ES-I3 (cell line): ENCODE data around the gene BARHL1.
A peak's percentile ranks its signal among the peaks of the same experiment; 100 is the strongest.

ENCODE experiments used
- H3K36me3 ChIP-seq: 2 replicates; pipeline ENCODE4 v1.6.1; 2013; ENCODE audit warnings: mild to moderate bottlenecking, low read length, control low read depth, moderate library complexity; ENCODE audit not compliant: insufficient read depth
- H3K4me1 ChIP-seq: 2 replicates; pipeline ENCODE4 v1.6.1; 2013; ENCODE audit warnings: mild to moderate bottlenecking, control low read depth, low read length; ENCODE audit not compliant: insufficient read depth
- H3K9ac ChIP-seq: 2 replicates; pipeline ENCODE4 v1.6.1; 2013; ENCODE audit warnings: low read depth, mild to moderate bottlenecking, low read length, moderate library complexity
- H3K9me3 ChIP-seq: 2 replicates; pipeline ENCODE4 v1.6.1; 2013; ENCODE audit warnings: mild to moderate bottlenecking, low read length, moderate library complexity; ENCODE audit not compliant: control insufficient read depth, insufficient read depth

BARHL1 gene

DNA sequence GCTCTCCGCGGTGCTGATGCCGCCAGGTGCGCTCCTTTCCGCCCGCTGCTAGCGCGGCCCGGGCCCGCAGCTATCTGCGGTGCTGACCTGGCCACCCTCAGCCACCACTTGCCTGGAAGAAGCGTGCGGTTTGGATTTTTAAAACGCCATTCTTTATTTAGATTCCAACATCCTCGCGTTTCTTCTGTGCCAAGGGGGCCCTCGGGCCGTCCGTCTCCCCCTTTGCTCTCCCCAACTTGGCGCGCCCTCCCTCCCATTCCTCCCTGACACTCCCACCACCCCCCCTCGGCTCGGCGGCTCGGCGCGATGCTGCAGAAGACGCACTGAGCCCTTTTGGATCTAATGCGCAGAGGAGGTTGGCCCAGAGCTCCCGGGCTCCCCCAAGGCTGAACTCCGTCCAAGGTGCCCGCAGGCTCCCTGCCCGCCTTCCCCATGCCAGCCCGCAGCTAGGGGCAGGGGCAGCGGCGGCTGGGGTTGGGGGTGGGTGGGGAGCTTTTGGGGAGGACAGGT, at the start of gene BARHL1:
TSS of gene BARHL1 (plus strand) at position 331 of the 510 bp plus-strand sequence. CDS start 192 bp downstream, outside the sequence.
- Histone ChIP-seq H3K4me1 (peaks cover 13% of the 10 kb centered on the region), H3K36me3 (no peaks in the 10 kb centered on the region), H3K9ac (no peak within 1 kb of the TSS; the same call in 1 of the 2 replicates), H3K9me3 (no peaks in the 10 kb centered on the region)

- no peak overlapping the region for H3K9ac ChIP-seq
- no peaks in the 10 kb centered on the region for H3K4me1 ChIP-seq
- no peaks in the 10 kb centered on the region for H3K36me3 ChIP-seq
- H3K9me3 ChIP-seq, result peaks cover 7% of the 10 kb centered on the region
Measured at GRCh38 chr9:132534832-132535231, 47.6 kb upstream of the BARHL1 start.

GRCh38 chr9:132536124-132536523, 46.3 kb upstream of the BARHL1 start:
- H3K9me3 ChIP-seq, result peaks cover 7% of the 10 kb centered on the region
- no peak overlapping the region for H3K9ac ChIP-seq
- H3K36me3 ChIP-seq, result no peaks in the 10 kb centered on the region
- H3K4me1 ChIP-seq, result peaks cover 10% of the 10 kb centered on the region; the same call in 1 of the 2 replicates

DNA sequence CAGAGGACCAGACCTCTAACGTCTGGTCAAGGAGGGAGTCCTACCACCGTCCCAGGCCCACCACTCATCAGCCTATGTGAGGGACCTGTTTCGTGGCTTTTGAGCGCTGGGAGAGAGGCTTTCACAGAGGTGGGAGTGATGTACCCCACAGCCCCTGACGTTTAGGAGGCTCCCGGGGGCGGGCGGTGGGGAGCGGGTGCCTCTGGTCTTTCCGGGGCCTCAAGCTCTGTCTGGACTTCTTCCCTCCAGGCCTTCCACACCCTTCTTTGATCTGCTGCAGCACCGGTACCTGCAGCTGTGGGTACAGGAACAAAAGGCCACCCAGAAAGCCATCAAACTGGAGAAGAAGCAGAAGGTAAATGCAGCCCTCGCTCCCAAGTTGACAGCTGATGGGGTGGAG, 45.1 kb upstream of the BARHL1 start:
- Histone ChIP-seq H3K9ac (no peak overlapping the region), H3K9me3 (peaks cover 7% of the 10 kb centered on the region), H3K36me3 (no peaks in the 10 kb centered on the region), H3K4me1 (peaks cover 14% of the 10 kb centered on the region; the same call in 1 of the 2 replicates)

- Histone ChIP-seq H3K9me3 (peaks cover 7% of the 10 kb centered on the region), H3K36me3 (no peaks in the 10 kb centered on the region), H3K4me1 (peaks cover 14% of the 10 kb centered on the region; the same call in 1 of the 2 replicates), H3K9ac (no peak overlapping the region)
Measured at GRCh38 chr9:132538071-132538470, 44.3 kb upstream of the BARHL1 start.

DNA sequence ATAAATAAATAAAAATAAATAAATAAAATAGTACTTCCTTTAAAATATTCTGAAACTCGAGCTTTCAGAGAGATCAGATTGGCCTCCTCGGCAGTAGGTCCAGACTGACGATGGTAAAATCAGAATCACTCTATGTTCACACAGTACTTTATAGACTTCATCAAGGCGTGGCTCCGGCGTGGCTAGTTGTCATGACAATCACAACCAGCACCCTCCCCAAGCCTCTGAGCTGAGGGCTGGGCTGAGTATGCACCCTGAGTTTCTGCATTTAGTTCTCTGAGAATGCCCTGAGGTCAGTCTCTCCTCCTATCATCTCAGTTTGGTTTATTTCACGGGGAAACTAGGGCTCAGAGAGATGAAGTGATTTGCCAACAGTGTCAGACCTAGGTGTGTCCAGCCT, 43.3 kb upstream of the BARHL1 start:
- H3K4me1 ChIP-seq, result peaks cover 14% of the 10 kb centered on the region; the same call in 1 of the 2 replicates
- H3K9ac ChIP-seq, result no peak overlapping the region
- H3K36me3 ChIP-seq, result no peaks in the 10 kb centered on the region
- peaks cover 3% of the 10 kb centered on the region; the same call in 1 of the 2 replicates for H3K9me3 ChIP-seq

DNA sequence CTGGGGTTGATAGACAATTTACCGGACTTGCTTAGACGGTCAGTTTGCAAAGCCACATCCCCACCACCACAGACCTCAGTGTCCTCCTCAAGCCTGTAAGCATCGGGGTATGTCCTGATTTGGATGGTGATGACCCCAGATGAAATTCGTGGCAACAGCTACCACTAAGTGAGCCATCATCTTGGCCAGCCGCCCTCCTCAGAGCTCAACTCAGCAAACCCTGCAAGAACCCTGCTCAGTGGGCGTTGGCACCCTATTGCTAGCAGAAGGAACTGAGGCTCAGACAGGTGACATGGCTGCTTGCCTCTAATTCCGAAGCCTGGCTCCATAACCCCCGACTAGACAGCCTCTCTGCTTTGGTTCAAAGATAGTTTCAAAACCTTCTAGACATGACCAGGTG, 41.4 kb upstream of the BARHL1 start:
- Histone ChIP-seq H3K36me3 (no peaks in the 10 kb centered on the region), H3K9ac (no peak overlapping the region), H3K9me3 (no peaks in the 10 kb centered on the region), H3K4me1 (peaks cover 14% of the 10 kb centered on the region; the same call in 1 of the 2 replicates)

DNA sequence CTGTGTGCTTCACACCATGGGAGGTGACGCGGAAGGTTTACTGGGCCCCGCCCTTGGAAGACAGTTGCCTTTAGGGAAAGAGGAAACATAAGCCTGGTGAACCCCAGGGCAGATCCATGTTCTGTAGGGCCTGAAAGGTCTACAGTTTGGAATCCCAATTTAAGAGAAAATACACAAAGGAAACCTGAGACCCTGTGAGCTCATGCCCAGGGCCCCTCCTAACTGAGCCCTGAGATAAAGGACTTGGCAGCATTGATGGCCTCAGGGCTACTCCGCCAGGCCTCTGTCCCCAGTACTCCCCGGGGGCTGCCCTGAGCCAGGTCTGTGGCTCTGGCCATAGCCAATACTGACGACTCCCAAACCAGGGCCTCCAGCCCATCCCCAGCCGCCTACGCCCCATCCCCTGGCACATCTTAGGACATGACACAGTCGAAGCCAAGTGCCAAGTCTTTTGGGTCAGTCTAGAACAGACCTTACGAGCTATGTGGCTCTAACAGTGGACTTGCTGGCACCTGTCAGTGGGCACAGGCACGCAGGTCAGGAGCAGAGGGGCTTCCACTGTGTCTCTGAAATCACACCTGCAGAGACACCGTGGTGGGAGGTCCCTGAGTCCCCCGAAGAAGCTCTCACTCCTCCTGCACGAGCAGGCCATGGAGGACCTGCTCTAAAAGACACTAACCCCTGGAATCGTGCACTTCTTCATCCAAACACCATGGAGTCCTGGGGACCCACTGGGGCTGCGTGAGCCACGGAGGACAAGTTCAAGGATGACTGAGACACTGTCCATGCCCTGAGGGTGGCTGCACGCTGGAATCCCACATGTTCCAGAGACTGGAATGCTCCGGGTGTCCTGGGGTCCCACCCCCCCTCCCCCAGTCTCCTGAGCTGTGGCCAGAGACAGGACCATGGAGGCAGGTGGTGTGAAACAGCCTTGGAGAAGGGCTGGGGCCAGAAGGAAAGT, 40.3 kb upstream of the BARHL1 start:
- Histone ChIP-seq H3K9ac (no peak overlapping the region), H3K9me3 (no peaks in the 10 kb centered on the region), H3K4me1 (peaks cover 17% of the 10 kb centered on the region; the same call in 1 of the 2 replicates), H3K36me3 (no peaks in the 10 kb centered on the region)

GRCh38 chr9:132543251-132543650, 39.2 kb upstream of the BARHL1 start:
- Histone ChIP-seq H3K36me3 (no peaks in the 10 kb centered on the region), H3K4me1 (peaks cover 17% of the 10 kb centered on the region; the same call in 1 of the 2 replicates), H3K9me3 (no peaks in the 10 kb centered on the region), H3K9ac (no peak overlapping the region)

DNA sequence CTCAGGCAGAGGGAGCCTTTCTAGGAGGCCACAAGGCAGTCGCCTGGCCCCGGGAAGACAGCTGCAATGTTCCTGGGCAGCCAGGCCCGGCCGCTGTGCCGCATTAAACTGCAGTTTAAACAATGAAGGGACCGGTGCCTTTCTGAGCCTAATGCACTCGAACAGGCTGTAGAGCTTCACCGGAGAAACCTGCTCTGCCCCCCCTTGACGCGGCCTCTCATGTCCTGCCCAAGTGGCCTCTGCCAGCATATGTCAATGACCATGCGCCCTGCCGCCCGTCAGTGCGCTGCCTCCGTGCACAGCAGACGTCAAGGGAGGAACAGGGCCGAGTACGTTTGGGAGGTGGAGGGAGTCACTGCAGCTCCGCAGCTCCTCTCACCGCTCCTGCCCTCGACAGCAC, 38.4 kb upstream of the BARHL1 start:
- Histone ChIP-seq H3K4me1 (peaks cover 21% of the 10 kb centered on the region; the same call in 1 of the 2 replicates), H3K9ac (no peak overlapping the region), H3K9me3 (no peaks in the 10 kb centered on the region), H3K36me3 (no peaks in the 10 kb centered on the region)

- H3K4me1 ChIP-seq, result peaks cover 17% of the 10 kb centered on the region; the same call in 1 of the 2 replicates
- H3K36me3 ChIP-seq, result no peaks in the 10 kb centered on the region
- H3K9me3 ChIP-seq, result no peaks in the 10 kb centered on the region
- H3K9ac ChIP-seq, result no peak overlapping the region
Measured at GRCh38 chr9:132545578-132545977, 36.8 kb upstream of the BARHL1 start.

DNA sequence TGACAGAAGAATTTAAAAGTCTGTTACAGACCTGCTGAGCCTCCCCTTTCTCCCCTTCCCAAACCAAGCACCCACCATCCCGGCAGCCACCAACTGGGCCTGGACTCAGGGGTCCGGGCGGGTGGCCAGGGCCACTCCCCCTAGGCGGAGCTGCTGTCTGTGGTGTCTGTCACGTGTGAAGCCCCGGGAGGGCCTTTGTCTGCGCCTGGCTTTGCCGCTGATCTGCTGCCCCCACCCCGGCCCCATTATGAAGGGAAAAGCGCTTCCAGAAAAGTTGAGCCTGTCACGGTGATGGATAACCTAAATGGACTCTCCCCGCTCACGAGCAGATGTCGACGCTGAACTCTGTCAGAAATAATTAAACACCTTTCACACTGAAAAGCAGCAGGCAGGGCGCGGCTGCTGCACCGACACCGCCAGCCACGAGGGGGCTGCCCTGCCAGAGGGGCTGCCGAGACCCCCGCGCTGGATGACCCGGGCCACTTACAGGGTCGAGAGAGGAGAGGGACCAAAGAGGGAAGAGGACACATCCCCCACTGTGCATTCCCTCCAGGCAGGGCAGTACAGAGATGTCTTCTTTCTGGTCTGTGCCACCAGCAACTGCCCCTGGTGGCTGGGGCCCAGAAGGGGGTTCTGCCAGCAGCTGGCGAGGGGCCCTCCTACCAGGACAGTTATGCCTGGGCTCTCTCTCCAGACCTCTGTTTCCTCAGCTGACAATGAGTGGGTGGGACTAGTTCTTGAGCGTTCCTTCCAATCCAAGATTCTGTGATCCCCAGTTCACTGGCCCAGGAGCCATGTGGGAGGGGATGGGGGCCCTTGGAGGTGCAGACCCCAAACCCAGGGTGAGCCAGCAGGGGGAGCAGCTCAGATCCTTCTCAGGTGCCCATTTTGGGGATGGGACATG, 36.0 kb upstream of the BARHL1 start:
- H3K9me3 ChIP-seq, result no peaks in the 10 kb centered on the region
- peak overlapping the region; percentile 56; the same call in 1 of the 2 replicates for H3K9ac ChIP-seq
- H3K4me1 ChIP-seq, result peaks cover 14% of the 10 kb centered on the region; the same call in 1 of the 2 replicates
- no peaks in the 10 kb centered on the region for H3K36me3 ChIP-seq

GRCh38 chr9:132547052-132547431, 35.4 kb upstream of the BARHL1 start:
- Histone ChIP-seq H3K9ac (no peak overlapping the region), H3K36me3 (no peaks in the 10 kb centered on the region), H3K4me1 (peaks cover 11% of the 10 kb centered on the region; the same call in 1 of the 2 replicates), H3K9me3 (no peaks in the 10 kb centered on the region)

GRCh38 chr9:132547436-132547835, 35.0 kb upstream of the BARHL1 start:
- H3K9ac ChIP-seq, result no peak overlapping the region
- H3K4me1 ChIP-seq, result peaks cover 11% of the 10 kb centered on the region; the same call in 1 of the 2 replicates
- no peaks in the 10 kb centered on the region for H3K9me3 ChIP-seq
- no peaks in the 10 kb centered on the region for H3K36me3 ChIP-seq
